HG02938 (cell line): ENCODE measurements around the gene GATAD1.
"Not testable (repeated sequence)": the region's sequence is repeated elsewhere in the genome, so short reads cannot be mapped to it uniquely, and the experiment has no call there.

ENCODE experiments used
- ATAC-seq: cut with Tn5 transposase; IDR thresholded peaks from one replicate; pipeline ENCODE4 v1.9.1; 2021; ENCODE audit warnings: mild to moderate bottlenecking, moderate library complexity; ENCODE audit not compliant: unreplicated experiment

Gene GATAD1

GRCh38 chr7:92436612-92437445 is 10.5 kb upstream of the GATAD1 start:
- ATAC-seq: no peak

DNA sequence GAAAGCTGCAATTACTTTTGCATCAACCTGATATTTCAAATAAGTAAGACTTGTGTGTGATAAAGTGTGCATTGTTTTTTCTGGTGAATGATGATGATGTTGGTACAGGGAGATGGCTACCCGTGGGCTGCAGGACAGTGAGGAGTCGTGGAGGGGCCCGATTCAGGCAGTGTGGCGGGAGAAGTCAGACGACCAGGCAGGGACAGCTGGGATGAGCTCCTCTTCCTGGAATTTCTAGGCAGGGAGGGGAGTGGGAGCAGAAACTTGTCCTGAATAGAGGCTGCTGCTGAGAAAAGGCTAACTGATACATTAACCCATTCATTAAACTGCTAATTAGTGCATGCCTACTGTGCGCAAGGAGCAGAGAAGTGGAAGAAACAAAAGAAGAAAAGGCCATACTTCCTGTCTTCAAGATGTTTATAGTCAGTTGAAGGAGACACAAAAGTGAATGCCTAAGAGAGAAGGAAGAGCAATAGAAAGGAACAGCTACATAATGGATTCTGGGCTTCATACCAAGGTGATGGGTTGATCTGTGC is 9.3 kb upstream of the GATAD1 start:
- no peak for ATAC-seq

DNA sequence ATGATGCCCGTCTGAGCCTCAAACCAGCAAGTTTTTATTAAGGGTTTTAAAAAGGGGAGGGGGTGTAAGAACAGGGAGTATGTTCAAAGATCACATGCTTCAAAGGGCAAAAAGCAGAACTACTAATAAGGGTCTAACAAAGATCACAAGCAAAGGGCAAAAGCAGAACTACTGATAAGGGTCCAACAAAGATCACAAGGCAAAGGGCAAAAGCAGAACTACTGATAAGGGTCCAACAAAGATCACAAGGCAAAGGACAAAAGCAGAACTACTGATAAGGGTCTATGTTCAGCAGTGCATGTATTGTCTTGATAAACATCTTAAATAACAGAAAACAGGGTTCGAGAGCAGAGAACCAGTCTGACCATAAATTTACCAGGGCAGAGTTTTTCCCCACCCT is 4.6 kb upstream of the GATAD1 start:
- ATAC-seq: not testable (repeated sequence)

GRCh38 chr7:92446869-92447344 is 375 bp upstream of the GATAD1 start:
- ATAC-seq: no peak

- peak; percentile 39 for ATAC-seq
Measured at GRCh38 chr7:92448205-92448747, 994 bp downstream of the GATAD1 start.

DNA sequence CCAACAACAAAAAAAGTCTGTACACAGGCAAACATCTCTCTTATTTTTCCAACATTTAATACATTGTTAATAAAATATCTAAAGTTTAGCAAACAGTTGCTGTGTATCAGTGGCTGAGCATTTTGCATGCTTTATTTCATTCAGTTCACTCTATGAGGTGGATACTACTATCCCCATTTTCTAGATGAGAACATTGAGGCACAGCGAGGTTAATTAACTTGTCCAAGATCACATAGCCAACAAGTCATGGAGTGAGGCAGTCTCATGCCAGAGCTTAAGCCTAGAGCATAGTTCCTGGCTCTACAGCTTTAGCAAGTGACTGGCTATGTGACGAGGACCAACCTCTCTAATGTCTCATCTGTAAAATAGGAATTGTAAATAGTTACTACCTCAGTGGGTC is 4.4 kb downstream of the GATAD1 start:
- no peak for ATAC-seq

DNA sequence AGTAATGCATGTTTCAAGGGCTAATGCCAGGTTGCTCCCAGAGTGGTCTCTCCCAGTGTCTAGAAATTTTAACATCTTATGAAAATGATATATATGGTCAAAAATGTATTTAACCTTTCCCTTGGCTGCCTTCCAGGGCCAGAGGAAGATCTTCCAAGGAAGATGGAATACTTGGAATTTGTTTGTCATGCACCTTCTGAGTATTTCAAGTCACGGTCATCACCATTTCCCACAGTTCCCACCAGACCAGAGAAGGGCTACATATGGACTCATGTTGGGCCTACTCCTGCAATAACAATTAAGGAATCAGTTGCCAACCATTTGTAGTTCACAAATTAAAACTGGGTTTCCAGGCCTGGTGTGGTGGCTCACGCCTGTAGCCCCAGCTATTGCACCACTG is 9.0 kb downstream of the GATAD1 start:
- ATAC-seq: no peak

DNA sequence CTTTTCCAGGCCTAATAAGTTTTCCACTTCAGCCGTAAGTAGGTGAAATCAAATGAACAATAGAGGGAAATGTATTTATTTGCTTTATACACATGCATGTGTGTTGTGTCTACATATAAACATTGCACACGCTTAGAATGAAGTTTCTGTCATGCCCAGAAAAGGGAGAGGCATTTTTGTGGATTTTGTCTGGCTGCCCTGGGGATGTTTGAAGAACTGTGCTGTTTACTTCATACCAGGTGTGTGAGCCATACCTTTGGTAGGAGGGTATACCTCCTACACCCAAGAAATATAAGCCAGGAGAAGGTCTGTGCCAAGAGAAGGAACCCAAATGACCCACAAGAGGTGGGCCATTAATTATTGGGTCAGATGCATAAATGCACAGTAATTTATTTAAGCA is 12.8 kb downstream of the GATAD1 start:
- no peak for ATAC-seq

GRCh38 chr7:92460510-92460909 is 13.2 kb downstream of the GATAD1 start:
- ATAC-seq: no peak

DNA sequence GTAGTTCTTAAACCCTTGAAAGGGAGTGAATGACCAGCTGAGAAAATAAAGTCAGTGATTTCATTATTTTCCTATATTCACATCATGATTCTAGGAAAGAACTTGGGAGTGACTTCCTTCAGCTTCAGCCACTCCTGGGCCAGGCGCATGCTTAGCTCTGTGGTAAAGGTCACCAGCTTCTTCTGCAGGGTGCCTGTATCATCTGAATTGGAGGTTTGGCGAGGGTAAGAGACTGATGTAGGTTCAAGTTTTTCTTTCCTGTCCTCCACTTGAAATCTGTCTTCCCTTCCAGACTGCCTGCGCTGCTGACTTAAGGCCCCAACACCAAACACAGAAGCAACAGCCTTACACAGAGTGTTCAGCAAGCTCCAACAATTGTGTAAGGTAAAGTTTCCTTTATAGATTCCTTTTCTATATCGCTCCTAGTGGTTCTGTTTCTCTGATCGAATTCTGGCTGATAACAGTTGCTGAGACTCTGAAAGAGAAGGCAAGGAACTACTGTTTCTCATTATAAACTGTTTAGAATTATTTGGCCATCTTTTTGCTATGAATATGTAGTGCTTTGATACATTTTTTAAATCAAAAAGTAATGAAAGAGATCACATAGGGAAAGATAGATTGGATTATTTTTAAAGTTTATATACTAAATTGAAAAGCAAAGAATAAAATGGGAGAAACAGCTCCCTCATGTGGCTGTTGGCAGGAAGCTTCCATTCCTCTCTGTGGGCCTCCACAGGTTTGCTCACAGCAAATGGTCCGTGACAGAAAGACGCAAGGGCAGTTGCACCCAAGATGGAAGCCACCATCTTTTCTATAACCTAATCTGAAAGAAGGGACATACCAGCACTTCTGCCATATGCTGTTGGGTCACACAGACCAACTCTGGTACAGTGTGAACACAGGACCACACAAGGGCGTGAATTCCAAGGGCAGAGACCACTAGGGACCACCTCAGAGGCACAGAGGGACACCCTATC is 14.0 kb downstream of the GATAD1 start:
- ATAC-seq: peak; percentile 74

DNA sequence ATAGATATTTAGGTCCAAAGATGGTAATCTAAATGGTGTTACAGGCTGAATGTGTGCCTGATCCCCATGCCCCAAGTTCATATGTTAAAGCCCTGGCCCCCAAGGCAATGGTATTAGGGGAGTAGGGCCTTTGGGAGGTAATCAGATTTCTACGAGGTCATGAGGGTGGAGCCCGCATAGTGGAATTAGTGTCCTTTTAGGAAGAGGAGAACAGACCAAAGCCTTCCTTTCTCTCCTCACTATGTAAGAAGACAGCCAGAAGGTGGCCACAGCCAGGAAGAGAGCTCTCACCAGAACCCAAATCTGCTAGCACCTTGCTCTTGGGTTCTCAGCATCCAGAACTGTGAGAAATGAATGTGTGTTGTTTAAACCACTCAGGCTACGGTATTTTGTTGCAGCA is 15.3 kb downstream of the GATAD1 start:
- no peak for ATAC-seq

DNA sequence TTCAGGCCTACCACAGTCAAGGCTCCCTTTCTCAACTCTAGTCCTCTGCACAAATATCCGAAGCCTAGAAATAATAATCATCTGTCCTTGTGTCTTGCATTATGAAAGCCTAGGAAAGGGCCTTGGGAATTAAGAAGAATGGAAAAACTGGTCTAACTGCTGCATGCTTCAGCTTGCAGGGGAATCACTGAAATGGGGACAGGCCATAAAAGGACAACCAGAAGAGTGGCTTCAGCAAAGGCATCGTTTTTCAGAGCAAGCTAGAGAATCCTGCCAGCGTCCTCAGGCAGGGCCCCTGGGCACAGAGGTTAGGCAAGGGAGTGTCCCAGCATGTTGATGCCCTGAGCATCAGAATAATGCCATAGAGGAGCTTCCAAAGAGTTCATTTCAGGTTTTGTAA is 17.2 kb downstream of the GATAD1 start:
- no peak for ATAC-seq

DNA sequence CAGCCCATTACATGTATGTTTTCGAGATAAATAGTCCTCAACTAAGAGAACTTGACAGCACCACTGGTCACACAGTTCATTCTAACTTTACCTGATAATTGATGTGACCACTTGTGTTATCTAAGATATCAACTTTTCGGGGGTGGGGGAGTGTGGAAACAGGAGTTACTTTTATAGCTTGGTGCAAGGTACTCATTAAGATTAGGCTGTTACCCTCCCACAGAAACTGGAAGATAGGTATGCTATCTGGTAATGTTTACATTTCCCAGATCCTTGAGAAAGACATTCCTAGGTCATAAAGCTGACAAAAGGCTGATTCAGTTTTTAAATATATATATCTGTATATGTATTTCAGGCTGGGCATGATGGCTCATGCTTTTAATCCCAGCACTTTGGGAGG is 19.4 kb downstream of the GATAD1 start:
- no peak for ATAC-seq

DNA sequence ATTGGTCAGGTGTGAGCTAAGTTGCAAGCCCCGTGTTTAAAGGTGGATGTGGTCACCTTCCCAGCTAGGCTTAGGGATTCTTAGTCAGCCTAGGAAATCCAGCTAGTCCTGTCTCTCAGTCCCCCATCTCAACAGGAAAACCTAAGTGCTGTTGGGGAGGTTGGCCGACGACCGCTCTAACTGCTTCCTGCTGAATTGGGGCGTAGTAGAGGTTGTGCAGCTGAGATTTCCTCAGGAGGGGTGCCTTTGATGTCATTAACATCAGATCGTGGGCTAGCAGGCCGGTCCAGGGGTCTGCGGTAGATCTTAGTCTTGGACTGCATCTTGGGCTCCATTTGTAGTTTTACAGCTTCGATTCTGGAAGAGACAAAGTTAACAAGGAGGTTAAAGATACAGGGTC is 21.3 kb downstream of the GATAD1 start:
- not testable (repeated sequence) for ATAC-seq

GRCh38 chr7:92473989-92474388 is 26.7 kb downstream of the GATAD1 start:
- not testable (repeated sequence) for ATAC-seq

- ATAC-seq: not testable (repeated sequence)
Measured at GRCh38 chr7:92475261-92475770, 28.0 kb downstream of the GATAD1 start.

- ATAC-seq: not testable (repeated sequence)
Measured at GRCh38 chr7:92475851-92476590, 28.7 kb downstream of the GATAD1 start.

GRCh38 chr7:92477681-92478080 is 30.4 kb downstream of the GATAD1 start, which contains the start of gene ERVW-1:
Gene ERVW-1, minus strand, starts transcription at chr7:92477946. Its CDS starts 7,565 bp downstream, at chr7:92470381.
- not testable (repeated sequence) for ATAC-seq

DNA sequence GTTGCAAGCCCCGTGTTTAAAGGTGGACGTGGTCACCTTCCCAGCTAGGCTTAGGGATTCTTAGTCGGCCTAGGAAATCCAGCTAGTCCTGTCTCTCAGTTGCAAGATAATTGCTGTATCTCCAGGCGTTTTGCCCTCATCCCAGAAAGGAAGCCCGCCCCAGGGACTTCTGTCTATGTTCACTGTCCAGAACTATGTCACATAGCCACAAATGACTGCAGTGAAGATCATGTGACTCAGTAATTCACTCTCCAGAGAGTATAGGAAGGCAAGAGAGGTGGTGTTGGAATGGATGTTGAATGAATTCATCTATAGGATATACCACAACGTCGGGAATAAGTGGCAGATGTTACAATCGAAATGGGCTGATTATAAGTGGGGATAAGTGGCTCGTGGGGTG is 30.8 kb downstream of the GATAD1 start:
- ATAC-seq: no peak

- ATAC-seq: no peak
Measured at GRCh38 chr7:92478711-92479110, 31.4 kb downstream of the GATAD1 start.
